ENCODE results near the gene NFYC.

NFYC gene

GRCh38 chr1:40777224-40777970 lies 85.9 kb downstream of the NFYC start:
- in situ Hi-C loops (cut with MboI; ENCODE audit: low sequenced_read_pairs): no loop called here

DNA sequence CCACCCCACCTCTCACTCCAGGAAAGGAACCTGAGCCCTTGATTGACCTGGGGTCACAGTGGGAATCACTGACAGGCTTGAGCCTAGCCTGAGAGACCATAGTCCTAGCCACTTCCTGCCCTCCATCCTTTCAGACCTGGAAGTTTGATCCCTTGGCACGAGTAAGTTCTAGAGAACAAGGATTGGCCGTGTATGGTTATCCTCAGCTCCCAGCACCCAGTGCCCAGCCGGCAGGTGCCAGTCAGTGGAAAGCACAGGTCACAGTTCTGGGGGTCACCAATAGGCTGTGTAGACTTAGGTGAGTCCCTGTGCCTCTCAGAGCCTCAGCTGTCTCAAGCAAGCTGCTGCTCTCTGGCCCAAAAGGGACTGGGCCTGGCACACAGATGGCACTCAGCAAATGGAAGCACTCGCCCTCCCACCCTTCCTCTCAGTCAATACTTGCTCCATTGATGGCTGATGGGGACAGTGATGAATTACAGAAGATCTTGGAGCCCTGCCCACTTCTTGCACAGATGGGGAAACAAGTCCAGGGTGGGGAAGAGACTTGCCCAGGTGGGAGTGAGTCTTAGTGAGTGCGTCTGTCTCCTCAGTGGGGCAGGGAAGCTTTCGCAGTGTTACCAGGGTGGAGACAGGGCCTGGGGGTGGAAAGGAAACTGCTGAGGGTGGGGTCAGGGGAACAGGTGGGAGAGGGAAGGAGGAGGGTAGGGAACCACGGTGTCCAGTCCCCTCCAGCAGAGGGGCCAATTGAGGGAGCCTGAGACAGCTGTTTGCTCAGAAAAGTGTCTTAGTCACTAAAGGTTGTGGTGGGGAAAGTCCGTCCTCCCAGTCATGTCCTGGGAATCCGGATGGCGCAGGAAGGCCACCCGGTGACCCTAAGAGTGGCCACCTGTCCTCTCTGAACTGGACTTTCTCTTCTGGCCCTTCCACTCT lies 89.4 kb downstream of the NFYC start:
- in situ Hi-C loops (cut with MboI; ENCODE audit: low sequenced_read_pairs): no loop called here

GRCh38 chr1:40781608-40781971 lies 90.1 kb downstream of the NFYC start:
- in situ Hi-C loops (cut with MboI; ENCODE audit: low sequenced_read_pairs): no loop called here

GRCh38 chr1:40782371-40782956 lies 91.0 kb downstream of the NFYC start:
- in situ Hi-C loops (cut with MboI; ENCODE audit: low sequenced_read_pairs): no loop called here

- in situ Hi-C loops (cut with MboI; ENCODE audit: low sequenced_read_pairs): no loop called here
Measured at GRCh38 chr1:40783001-40783905, 91.7 kb downstream of the NFYC start, which contains the start of gene KCNQ4. Gene KCNQ4, plus strand, starts transcription at chr1:40783787. Its CDS starts 307 bp downstream, at chr1:40784094.

- in situ Hi-C loops (cut with MboI; ENCODE audit: low sequenced_read_pairs): no loop called here
Measured at GRCh38 chr1:40784141-40784770, 92.8 kb downstream of the NFYC start.

DNA sequence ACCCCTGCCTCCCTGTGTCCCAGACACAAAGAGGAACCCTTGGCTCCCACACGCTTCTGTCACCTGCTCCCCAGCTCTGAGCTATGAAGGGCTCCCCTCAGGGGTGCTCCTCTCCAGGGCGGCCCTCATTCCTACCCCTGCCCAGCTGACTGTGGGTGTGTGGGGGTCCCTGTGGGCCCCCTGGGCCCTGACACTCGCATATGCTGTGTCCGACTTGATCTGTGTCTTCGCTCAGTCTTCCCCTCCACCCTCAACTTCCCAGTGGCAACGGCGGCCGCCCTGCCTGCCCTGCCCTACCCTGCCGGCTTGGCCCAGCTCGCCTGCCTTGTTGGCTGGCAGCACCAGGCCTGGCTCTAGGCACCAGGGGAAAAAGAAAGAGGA lies 93.3 kb downstream of the NFYC start:
- in situ Hi-C loops (cut with MboI; ENCODE audit: low sequenced_read_pairs): no loop called here

DNA sequence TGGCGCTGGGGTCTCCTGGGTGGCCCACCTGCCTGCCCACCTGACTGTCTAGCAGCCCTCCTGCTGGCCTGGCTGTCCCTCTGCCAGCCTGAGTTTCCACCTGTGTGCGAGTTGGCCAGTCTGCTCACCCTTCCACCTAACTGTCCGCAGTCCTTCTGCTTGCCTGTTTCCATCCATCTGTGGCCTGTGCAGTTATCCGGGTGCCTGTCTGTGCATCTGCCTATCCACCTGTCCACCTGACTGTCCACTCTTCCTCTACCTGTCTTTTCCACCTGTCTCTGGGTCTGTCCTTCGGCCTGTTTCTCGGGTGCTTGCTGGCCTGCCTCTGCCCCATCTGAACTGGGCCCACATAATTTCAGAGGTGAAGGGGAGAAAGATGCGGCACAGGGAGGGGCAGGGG lies 93.9 kb downstream of the NFYC start:
- in situ Hi-C loops (cut with MboI; ENCODE audit: low sequenced_read_pairs): no loop called here

DNA sequence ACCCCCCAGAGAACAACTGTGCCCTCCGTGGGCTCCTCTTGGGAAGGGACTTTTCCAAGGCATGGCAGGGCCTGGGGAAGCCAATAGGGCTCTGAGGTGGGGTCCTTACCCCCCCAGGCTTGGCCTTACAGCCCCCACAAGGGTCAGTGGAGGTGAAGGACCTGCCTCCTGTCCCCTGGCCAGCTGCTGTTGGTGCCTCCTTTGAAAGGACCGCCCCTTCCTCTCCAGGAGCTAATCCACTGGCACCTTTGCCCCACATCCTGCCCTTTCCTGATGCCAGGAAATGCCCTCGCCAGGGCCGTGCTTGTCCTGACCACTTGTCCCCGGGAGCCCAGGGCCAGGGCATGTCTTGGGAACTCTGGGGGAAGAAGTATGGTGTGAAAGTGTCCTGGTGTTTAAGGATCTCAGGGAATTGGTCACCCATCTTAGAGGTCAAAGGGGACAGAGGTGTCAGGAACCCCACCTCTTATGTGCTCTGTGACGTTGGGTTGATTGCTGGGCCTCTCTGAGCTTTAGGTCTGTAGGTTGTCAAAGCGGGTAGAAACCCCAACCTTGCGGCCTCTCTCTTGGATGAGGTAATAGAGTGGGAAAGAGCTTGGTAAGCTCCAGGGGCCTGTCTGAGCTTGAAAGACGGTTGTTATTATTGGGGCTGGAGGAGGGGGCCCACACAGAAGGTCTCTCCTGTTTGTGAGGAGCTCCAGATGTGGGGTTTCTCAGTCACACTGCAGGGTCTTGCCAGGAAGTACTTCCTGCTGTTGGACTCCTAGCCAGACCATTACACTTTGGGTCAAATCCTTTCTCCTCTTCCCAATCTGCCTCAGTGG lies 94.9 kb downstream of the NFYC start:
- in situ Hi-C loops (cut with MboI; ENCODE audit: low sequenced_read_pairs): no loop called here

GRCh38 chr1:40786995-40787705 lies 95.6 kb downstream of the NFYC start:
- in situ Hi-C loops (cut with MboI; ENCODE audit: low sequenced_read_pairs): no loop called here

DNA sequence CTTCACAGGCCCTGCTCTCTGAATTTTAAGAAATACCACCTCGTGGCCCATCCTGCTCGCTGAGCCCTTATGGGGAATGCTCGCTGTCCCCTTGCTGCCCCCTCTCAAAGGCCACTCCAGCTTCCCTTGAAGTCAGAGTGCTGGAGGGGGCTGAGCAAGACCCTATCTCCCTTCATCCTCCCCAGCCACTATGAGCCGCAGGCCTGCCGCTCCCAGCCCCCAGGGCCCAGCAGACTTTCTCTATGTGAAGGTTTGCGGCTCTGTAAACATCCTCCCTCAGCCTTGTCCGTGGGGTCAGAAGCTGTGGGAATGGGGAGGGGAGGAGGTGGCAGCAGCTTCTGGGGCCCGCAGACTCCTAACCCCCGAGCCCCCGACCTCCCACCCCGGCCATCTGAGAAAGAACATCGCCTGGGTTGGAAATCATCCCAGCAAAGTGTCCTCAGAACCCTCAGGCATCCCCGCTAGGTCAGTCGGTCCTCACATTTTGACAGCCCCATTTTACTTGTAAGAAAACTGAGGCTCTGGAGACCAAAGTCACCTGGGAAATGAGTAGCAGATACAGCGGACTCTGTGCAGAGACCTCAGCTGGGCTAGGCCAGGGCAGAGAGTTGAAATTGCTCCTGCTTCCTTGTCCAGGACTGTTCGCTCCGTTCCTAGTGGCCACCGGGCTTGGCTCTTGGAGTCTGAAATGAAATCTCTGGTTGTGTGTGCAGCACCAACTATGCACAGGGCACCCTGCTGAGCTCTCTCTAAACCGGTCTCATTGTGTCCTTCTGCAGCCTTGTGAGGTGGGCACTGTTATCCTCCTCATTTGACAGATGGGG lies 96.4 kb downstream of the NFYC start:
- in situ Hi-C loops (cut with MboI; ENCODE audit: low sequenced_read_pairs): no loop called here

DNA sequence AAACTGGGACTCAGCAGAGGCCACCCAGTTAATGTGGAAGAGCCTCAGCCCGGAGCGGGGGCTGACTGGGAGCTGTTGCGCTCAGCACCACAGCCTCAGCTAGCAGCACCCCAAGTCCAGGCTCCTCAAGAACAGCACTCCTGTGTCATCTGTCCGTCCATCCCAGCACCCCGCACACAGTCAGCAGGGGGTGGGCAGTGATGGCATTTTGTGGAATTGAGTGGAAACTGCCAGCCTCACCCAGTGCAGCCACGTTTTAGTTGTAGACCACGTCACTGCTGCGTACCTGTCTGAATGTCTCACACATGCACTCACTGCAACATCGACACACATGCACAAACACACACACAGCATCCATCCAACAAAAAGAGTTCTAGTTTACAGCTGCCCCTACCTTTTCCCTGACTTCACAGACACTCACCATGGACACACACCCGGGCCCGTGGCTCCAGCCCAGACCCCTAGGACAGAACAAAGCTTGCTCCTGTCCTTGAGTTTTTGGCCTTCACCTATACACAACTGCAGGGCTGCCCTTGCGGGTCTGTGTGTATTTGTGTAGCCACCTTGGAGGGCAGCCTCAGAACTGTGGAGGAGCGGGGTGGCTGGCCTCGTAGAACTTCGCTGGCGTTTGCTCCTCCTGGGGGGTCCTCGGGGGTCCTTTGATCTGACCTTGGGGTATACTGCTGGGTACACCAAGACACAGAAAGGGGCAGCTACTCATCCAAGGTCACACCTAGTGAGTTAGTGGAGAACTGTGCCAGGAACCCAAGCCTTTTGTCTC lies 97.2 kb downstream of the NFYC start:
- in situ Hi-C loops (cut with MboI; ENCODE audit: low sequenced_read_pairs): no loop called here

- in situ Hi-C loops (cut with MboI; ENCODE audit: low sequenced_read_pairs): no loop called here
Measured at GRCh38 chr1:40789342-40789598, 97.8 kb downstream of the NFYC start.

DNA sequence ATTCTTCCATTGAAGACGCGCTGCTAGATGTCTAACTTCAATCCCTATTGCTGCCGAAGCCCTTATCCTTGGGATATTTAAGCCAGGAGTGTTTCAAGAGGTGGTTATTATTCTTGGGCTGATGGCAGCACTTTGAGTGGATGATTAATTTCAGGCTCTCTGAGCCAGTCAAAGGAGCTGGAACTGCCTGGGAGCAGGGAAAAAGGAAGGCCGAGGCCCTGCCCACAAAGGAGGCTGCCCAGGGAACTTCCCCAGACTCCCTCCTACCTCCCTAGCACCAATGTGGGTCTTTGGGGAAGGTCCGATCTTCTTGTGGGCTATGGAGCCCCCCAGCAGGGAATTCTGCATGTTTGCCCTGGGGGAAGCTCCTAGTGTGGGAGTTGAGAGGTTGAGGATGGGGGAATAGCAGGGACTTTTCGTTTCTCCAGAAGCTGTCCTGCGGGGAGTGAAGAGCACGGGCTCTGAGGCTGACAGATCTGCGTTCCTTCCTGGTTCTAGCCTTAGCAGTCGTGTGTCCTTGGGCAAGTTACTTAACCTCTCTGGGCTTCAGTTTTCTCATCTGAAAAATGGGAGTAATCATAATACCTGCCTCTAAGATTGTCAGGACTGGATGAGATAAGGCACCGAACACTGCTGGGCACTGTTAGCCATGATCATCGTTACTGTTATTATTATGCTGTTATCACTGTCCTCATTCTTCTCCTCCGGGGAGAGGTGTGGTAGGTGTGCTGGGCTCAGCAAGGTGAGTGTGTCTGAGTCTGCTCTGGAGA lies 98.3 kb downstream of the NFYC start:
- in situ Hi-C loops (cut with MboI; ENCODE audit: low sequenced_read_pairs): no loop called here

DNA sequence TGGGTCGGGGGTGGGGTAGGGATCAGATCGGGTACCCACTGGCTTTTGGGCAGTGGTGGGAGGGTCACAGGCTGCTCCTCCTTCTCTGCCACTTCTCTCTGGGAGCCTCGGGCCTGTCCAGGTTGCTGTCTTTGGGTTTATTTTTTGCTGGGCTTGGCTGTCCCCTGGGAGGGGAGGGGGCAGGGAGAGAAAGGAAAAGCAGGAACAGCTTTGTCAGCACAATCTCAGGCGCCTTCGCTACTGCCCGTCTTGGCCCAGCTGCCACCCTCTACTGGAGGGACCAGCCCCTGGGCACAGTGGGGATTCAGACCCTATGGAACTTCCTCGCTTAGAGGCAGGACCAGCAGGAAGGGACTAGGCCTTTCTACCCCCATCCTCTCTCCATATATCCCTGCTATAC lies 100.5 kb downstream of the NFYC start:
- in situ Hi-C loops (cut with MboI; ENCODE audit: low sequenced_read_pairs): no loop called here

DNA sequence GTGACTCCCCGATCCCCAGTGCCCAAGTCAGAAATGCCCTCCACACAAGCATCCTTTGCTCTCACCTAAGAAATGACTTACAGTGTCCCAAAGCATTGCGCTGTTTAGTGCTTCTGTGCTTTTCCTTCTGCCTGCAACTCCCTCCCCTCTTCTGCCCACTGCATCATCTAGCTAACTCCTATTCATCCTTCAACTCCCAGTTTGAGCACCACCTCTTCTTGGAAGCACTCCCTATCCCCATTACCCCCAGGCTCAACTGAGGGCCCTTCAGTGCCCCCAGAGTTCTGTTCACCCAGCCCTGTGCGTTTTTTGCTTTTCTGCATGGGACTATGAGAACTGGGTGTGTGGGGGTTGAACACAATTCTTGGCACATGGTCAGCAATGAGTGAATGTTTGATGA lies 102.1 kb downstream of the NFYC start:
- in situ Hi-C loops (cut with MboI; ENCODE audit: low sequenced_read_pairs): no loop called here

GRCh38 chr1:40794048-40794447 lies 102.5 kb downstream of the NFYC start:
- in situ Hi-C loops (cut with MboI; ENCODE audit: low sequenced_read_pairs): no loop called here

Measured in HL-60/S4 treated with phorbol 12-myristate 13-acetate at 8.2 ng/mL for 4 days and 3 days (cell line).